A549 (cell line): ENCODE data around the gene GRPR. TPM values are rescaled to one million over a fixed set of nuclear protein-coding genes. Genes with fewer than 3 reads are reported as not detected.

Experiments
- ATAC-seq, 2 experiments: fragments of 200-7000 bp in 1 of 2; fragments of >200 bp in 1 of 2; cut with Nextera tagmentation in 1 of 2; cut with Tn5 transposase in 1 of 2; 3 replicates each; pipeline versions ENCODE4 v1.8.0 to v1.9.1; 2018 to 2020; ENCODE audit warnings: mild to moderate bottlenecking in 1 of 2, moderate library complexity in 1 of 2
- CTCF ChIA-PET: fragments of 300-600 bp; sonication (Branson Sonifier 250); formaldehyde crosslinking; extraction: SDS; loops from one replicate; lab custom pipeline; 2021; ENCODE audit warnings: antibody characterized with exemption, inconsistent platforms; lab: Yijun Ruan, JAX
- POLR2A ChIA-PET: fragments of 350-600 bp; formaldehyde crosslinking; extraction: SDS; loops from one replicate; lab custom pipeline; 2021; ENCODE audit warnings: antibody characterized with exemption, inconsistent platforms; lab: Yijun Ruan, JAX
- DNase-seq, 2 experiments: peaks; one replicate each; pipeline versions ENCODE4 v3.0.0 to v3.0.0-alpha.2; 2011 to 2016; ENCODE audit warnings: low read depth in 1 of 2, low spot score in 1 of 2
- FAIRE-seq: peaks from 2 replicates; lab custom pipeline; 2011; peaks lifted over from hg19 to GRCh38; lab: Jason Lieb, UNC
- H3K27ac ChIP-seq, 2 experiments: fragments of >200 bp; sonication (Bioruptor Twin); formaldehyde crosslinking; 3 replicates each; pipeline ENCODE4 v1.5.1; 2016 to 2017
- H3K4me1 ChIP-seq: fragments of >200 bp; sonication (Bioruptor Twin); formaldehyde crosslinking; 3 replicates; pipeline ENCODE4 v1.6.1; 2016
- H3K4me2 ChIP-seq: fragments of >200 bp; sonication (Bioruptor Twin); formaldehyde crosslinking; 3 replicates; pipeline ENCODE4 v1.6.1; 2016
- H3K4me3 ChIP-seq: fragments of >200 bp; sonication (Bioruptor Twin); formaldehyde crosslinking; 3 replicates; pipeline ENCODE4 v1.5.1; 2016
- H3K9me3 ChIP-seq: fragments of >200 bp; sonication (Bioruptor Twin); formaldehyde crosslinking; 3 replicates; pipeline ENCODE4 v1.6.1; 2016
- BHLHE40 ChIP-seq: IDR thresholded peaks from 2 replicates; pipeline ENCODE4 v1.6.1; 2012; ENCODE audit warnings: low read depth, low read length, inconsistent platforms
- CBX2 ChIP-seq: fragments of 200-600 bp; sonication (generic); IDR thresholded peaks from 2 replicates; pipeline ENCODE4 v1.6.1; 2016; ENCODE audit warnings: low read depth, mild to moderate bottlenecking, borderline replicate concordance
- CHD4 ChIP-seq: fragments of 200-600 bp; sonication (generic); IDR thresholded peaks from 2 replicates; pipeline ENCODE4 v1.6.1; 2016; ENCODE audit warnings: antibody characterized with exemption, mild to moderate bottlenecking, borderline replicate concordance
- CTCF ChIP-seq: fragments of >200 bp; sonication (Bioruptor Twin); formaldehyde crosslinking; IDR thresholded peaks from 3 replicates; pipeline ENCODE4 v1.5.1; 2016
- E2F6 ChIP-seq: IDR thresholded peaks from 2 replicates; pipeline ENCODE4 v1.6.1; 2012; ENCODE audit warnings: low read depth, borderline replicate concordance
- EP300 ChIP-seq, 2 experiments: fragments of >200 bp; sonication (Bioruptor Twin); formaldehyde crosslinking; IDR thresholded peaks; 2 replicates in 1 of 2; 3 replicates in 1 of 2; pipeline ENCODE4 v1.6.1; 2016 to 2017
- ESRRA ChIP-seq: fragments of 150-350 bp; IDR thresholded peaks from 2 replicates; pipeline ENCODE4 v1.6.1; 2014; ENCODE audit warnings: mild to moderate bottlenecking, low read length, borderline replicate concordance
- FOSL2 ChIP-seq, 2 experiments: fragments of 450-650 bp in 1 of 2; fragments of >200 bp in 1 of 2; sonication (Bioruptor Twin) in 1 of 2; formaldehyde crosslinking; IDR thresholded peaks; 2 replicates each; pipeline versions ENCODE4 v1.5.0 to v1.6.1; 2016 to 2020; ENCODE audit warnings: mild to moderate bottlenecking in 1 of 2, moderate library complexity in 1 of 2
- HDAC2 ChIP-seq: fragments of 200-600 bp; sonication (generic); IDR thresholded peaks from 2 replicates; pipeline ENCODE4 v1.6.1; 2016
- HES2 ChIP-seq: fragments of >200 bp; sonication (Bioruptor Twin); formaldehyde crosslinking; IDR thresholded peaks from 2 replicates; pipeline ENCODE4 v1.6.1; 2016
- HEYL ChIP-seq: fragments of 250-450 bp; sonication (Bioruptor Pico); IDR thresholded peaks from 2 replicates; pipeline ENCODE4 v1.8.0; 2021; ENCODE audit warnings: mild to moderate bottlenecking, moderate library complexity
- HOXA7 ChIP-seq: fragments of 250-450 bp; sonication (Bioruptor Pico); IDR thresholded peaks from 2 replicates; pipeline ENCODE4 v1.5.0; 2020; ENCODE audit warnings: mild to moderate bottlenecking, moderate library complexity
- HOXB13 ChIP-seq: fragments of 250-450 bp; sonication (Bioruptor Pico); IDR thresholded peaks from 2 replicates; pipeline ENCODE4 v1.5.0; 2020; ENCODE audit warnings: low read depth, mild to moderate bottlenecking, moderate library complexity
- HOXB5 ChIP-seq: fragments of 250-450 bp; sonication (Bioruptor Pico); IDR thresholded peaks from 2 replicates; pipeline ENCODE4 v1.5.0; 2020; ENCODE audit warnings: mild to moderate bottlenecking, moderate library complexity
- KDM5A ChIP-seq: fragments of 200-600 bp; sonication (generic); IDR thresholded peaks from 2 replicates; pipeline ENCODE4 v1.6.1; 2016; ENCODE audit warnings: antibody characterized with exemption, mild to moderate bottlenecking
- MAZ ChIP-seq: fragments of 150-350 bp; IDR thresholded peaks from 2 replicates; pipeline ENCODE4 v1.6.1; 2014; ENCODE audit warnings: antibody characterized with exemption, low read depth, low read length, borderline replicate concordance
- PBX3 ChIP-seq: IDR thresholded peaks from 2 replicates; pipeline ENCODE4 v1.6.1; 2012
- PHF8 ChIP-seq: fragments of 200-600 bp; sonication (generic); IDR thresholded peaks from 2 replicates; pipeline ENCODE4 v1.6.1; 2016; ENCODE audit warnings: low read depth, mild to moderate bottlenecking, antibody characterized with exemption, moderate library complexity, borderline replicate concordance
- POLR2AphosphoS2 ChIP-seq: conservative IDR thresholded peaks from 2 replicates; pipeline ENCODE4 v1.6.1; 2012; ENCODE audit warnings: low read length, improper control_type of control experiment, inconsistent platforms
- SREBF2 ChIP-seq: fragments of 450-650 bp; IDR thresholded peaks from 2 replicates; pipeline ENCODE4 v1.6.1; 2014; ENCODE audit warnings: mild to moderate bottlenecking, moderate library complexity
- TFCP2L1 ChIP-seq: fragments of 250-450 bp; sonication (Bioruptor Pico); IDR thresholded peaks from 2 replicates; pipeline ENCODE4 v1.5.0; 2021; ENCODE audit warnings: mild to moderate bottlenecking
- TP53 ChIP-seq: fragments of 250-450 bp; sonication (Bioruptor Pico); IDR thresholded peaks from 2 replicates; pipeline ENCODE4 v1.5.0; 2021; ENCODE audit warnings: mild to moderate bottlenecking, moderate library complexity
- USF2 ChIP-seq: fragments of 450-650 bp; IDR thresholded peaks from 2 replicates; pipeline ENCODE4 v1.6.1; 2014; ENCODE audit warnings: antibody characterized with exemption
- ZNF302 ChIP-seq: fragments of 250-450 bp; sonication (Bioruptor Pico); IDR thresholded peaks from 2 replicates; pipeline ENCODE4 v1.9.0; 2021; ENCODE audit warnings: inconsistent platforms, mild to moderate bottlenecking, moderate library complexity
- WGBS: methylation state at CpG from one replicate; pipeline ENCODE4 v1.1.6; 2017; ENCODE audit errors: missing lambda C conversion rate; 5-methylcytosine and 5-hydroxymethylcytosine counted together
- polyA plus RNA-seq, 4 experiments: library from polyadenylated mRNA; depleted of rRNA in 3 of 4; stranded (reverse); fragments of >200 nt; fragmentation: RNase III in 1 of 4; extraction: RNeasy Plus Mini Kit Qiagen cat#74134 plus additional on column Dnase treatment in 1 of 4; gene quantifications; 2 replicates in 3 of 4; 3 replicates in 1 of 4; pipeline ENCODE4 v1.2.3, GENCODE V29; 2011 to 2017

Gene GRPR
- polyA plus RNA-seq, 2 of the 4 experiments (the other 2 are of a cell fraction), result 0.04 to 0.06 TPM

GRCh38 chrX:16096141-16096540, 27.2 kb upstream of the GRPR start:
- Histone ChIP-seq H3K9me3 (no peaks in the 10 kb centered on the region; the same call in 2 of the 3 replicates), H3K4me1 (no peaks in the 10 kb centered on the region), H3K27ac (no peak overlapping the region), H3K4me3 (no peak overlapping the region), H3K4me2 (no peak overlapping the region)
- WGBS, result 27% methylated on average over 3 of the region's 3 CpGs
- DNase-seq, result no peak
- ChIA-PET POLR2A (no interaction called here), CTCF (interaction anchor here (0.6 kb wide), 1 partner anchor 575 kb away, joined by 3 read pairs; no protein-coding TSS in a partner anchor)
- no peak for ATAC-seq
- no peak for TF ChIP-seq BHLHE40
- no peak for TF ChIP-seq FOSL2 (IDR thresholded peaks at IDR 0.05)
- TF ChIP-seq FOSL2 (CRISPR knock-in tag; IDR thresholded peaks at IDR 0.05), result no peak
- no peak for TF ChIP-seq USF2
- no peak for FAIRE-seq

GRCh38 chrX:16100673-16101072, 22.7 kb upstream of the GRPR start:
- no peaks in the 10 kb centered on the region for H3K4me1 ChIP-seq
- TF ChIP-seq HES2 (no peak), EP300 (IDR thresholded peaks at IDR 0.05) (no peak), HOXB13 (CRISPR knock-in tag) (no peak), ESRRA (no peak), ZNF302 (no peak), HDAC2 (no peak), SREBF2 (no peak), POLR2AphosphoS2 (no peak), HEYL (CRISPR knock-in tag) (no peak), HOXB5 (CRISPR knock-in tag) (no peak), PHF8 (no peak), CHD4 (no peak), MAZ (no peak)
- ChIA-PET POLR2A (no interaction called here), CTCF (no interaction called here)
- no peaks in the 10 kb centered on the region for H3K9me3 ChIP-seq
- H3K4me3 ChIP-seq, result no peak overlapping the region
- no peak overlapping the region for H3K4me2 ChIP-seq
- ATAC-seq (no peak), FAIRE-seq (no peak), DNase-seq (no peak)
- H3K27ac ChIP-seq, result no peak overlapping the region
- WGBS, result 78% methylated on average over 4 of the region's 4 CpGs

- FAIRE-seq, result no peak
These were observed 21.8 kb upstream of the GRPR start for GRCh38 chrX:16101581-16101980.

More at GRCh38 chrX:16101581-16101980, 21.8 kb upstream of the GRPR start:
- Histone ChIP-seq H3K4me2 (no peak overlapping the region), H3K4me1 (no peaks in the 10 kb centered on the region), H3K9me3 (no peaks in the 10 kb centered on the region), H3K4me3 (no peak overlapping the region), H3K27ac (no peak overlapping the region)
- no peak for ATAC-seq
- TF ChIP-seq PBX3 (no peak), HOXA7 (CRISPR knock-in tag) (no peak), TFCP2L1 (CRISPR knock-in tag) (no peak), MAZ (no peak), E2F6 (no peak), USF2 (no peak), HOXB5 (CRISPR knock-in tag) (no peak), KDM5A (no peak), ZNF302 (no peak), SREBF2 (no peak), CTCF (no peak), TP53 (CRISPR knock-in tag) (no peak), CBX2 (no peak)
- ChIA-PET CTCF (no interaction called here), POLR2A (no interaction called here)
- DNase-seq, result no peak
- 44% methylated on average over 2 of the region's 2 CpGs for WGBS
